HEK293 (cell line): ENCODE measurements around the gene DGCR8.

Source experiments
- CTCF ChIA-PET: fragments of 350-600 bp; formaldehyde crosslinking; extraction: SDS; loops from one replicate; lab custom pipeline; 2021; ENCODE audit warnings: antibody characterized with exemption; lab: Yijun Ruan, JAX
- POLR2A ChIA-PET: fragments of 300-600 bp; formaldehyde crosslinking; extraction: SDS; loops from one replicate; lab custom pipeline; 2020; ENCODE audit warnings: antibody characterized with exemption, inconsistent platforms; lab: Yijun Ruan, JAX
- H3K27ac ChIP-seq: fragments of 200-500 bp; sonication (Bioruptor generic); 2 replicates; pipeline ENCODE4 v1.5.1; 2014; ENCODE audit warnings: low read depth, low read length, control low read depth, inconsistent platforms; ENCODE audit errors: extremely low read depth
- H3K36me3 ChIP-seq, 2 experiments: fragments of 200-500 bp in 1 of 2; sonication (Bioruptor generic) in 1 of 2; 1 replicate in 1 of 2; 2 replicates in 1 of 2; pipeline ENCODE4 v1.5.1; 2014 to 2017; ENCODE audit warnings: inconsistent platforms in 2 of 2, low read length in 2 of 2; ENCODE audit not compliant: control insufficient read depth in 2 of 2, insufficient read depth in 1 of 2
- H3K4me1 ChIP-seq: fragments of 200-500 bp; sonication (Bioruptor generic); 2 replicates; pipeline ENCODE4 v1.5.1; 2014; ENCODE audit warnings: mild to moderate bottlenecking, low read length, inconsistent platforms; ENCODE audit not compliant: control insufficient read depth, insufficient read depth
- H3K4me3 ChIP-seq: 2 replicates; pipeline ENCODE4 v1.5.1; 2011; ENCODE audit warnings: low read depth, mild to moderate bottlenecking, control low read depth, low read length, moderate library complexity
- H3K9me3 ChIP-seq: fragments of 200-500 bp; sonication (Bioruptor generic); 2 replicates; pipeline ENCODE4 v1.5.1; 2014; ENCODE audit warnings: low read depth, low read length, inconsistent platforms; ENCODE audit not compliant: control insufficient read depth, insufficient read depth
- GLI4 ChIP-seq: fragments of 450-650 bp; formaldehyde crosslinking; IDR thresholded peaks from 2 replicates; pipeline ENCODE4 v1.5.1; 2016; ENCODE audit warnings: missing biosample characterization, missing genetic modification characterization
- KLF1 ChIP-seq: fragments of 450-650 bp; formaldehyde crosslinking; IDR thresholded peaks from 2 replicates; pipeline ENCODE4 v1.5.1; 2016; ENCODE audit warnings: missing biosample characterization, missing genetic modification characterization
- KLF8 ChIP-seq: fragments of 450-650 bp; formaldehyde crosslinking; IDR thresholded peaks from 2 replicates; pipeline ENCODE4 v1.5.1; 2016; ENCODE audit warnings: missing biosample characterization, missing genetic modification characterization
- PRDM4 ChIP-seq: fragments of 450-650 bp; formaldehyde crosslinking; IDR thresholded peaks from 2 replicates; pipeline ENCODE4 v1.5.1; 2017; ENCODE audit warnings: missing biosample characterization, missing genetic modification characterization
- ZFHX2 ChIP-seq: fragments of 450-650 bp; formaldehyde crosslinking; conservative IDR thresholded peaks from 2 replicates; pipeline ENCODE4 v1.5.1; 2016; ENCODE audit warnings: missing biosample characterization, missing genetic modification characterization
- ZNF146 ChIP-seq: fragments of 450-650 bp; formaldehyde crosslinking; IDR thresholded peaks from 2 replicates; pipeline ENCODE4 v1.5.1; 2016; ENCODE audit warnings: missing biosample characterization, missing genetic modification characterization
- ZNF16 ChIP-seq: fragments of 450-650 bp; formaldehyde crosslinking; IDR thresholded peaks from 2 replicates; pipeline ENCODE4 v1.5.1; 2016; ENCODE audit warnings: low read depth, missing biosample characterization, missing genetic modification characterization
- ZNF174 ChIP-seq: fragments of 450-650 bp; formaldehyde crosslinking; IDR thresholded peaks from 2 replicates; pipeline ENCODE4 v1.5.0; 2017; ENCODE audit warnings: missing biosample characterization, mild to moderate bottlenecking, missing genetic modification characterization
- ZNF214 ChIP-seq: fragments of 450-650 bp; formaldehyde crosslinking; IDR thresholded peaks from 2 replicates; pipeline ENCODE4 v1.5.1; 2017; ENCODE audit warnings: missing biosample characterization, mild to moderate bottlenecking, missing genetic modification characterization, borderline replicate concordance
- ZNF366 ChIP-seq: fragments of 450-650 bp; formaldehyde crosslinking; conservative IDR thresholded peaks from 2 replicates; pipeline ENCODE4 v1.5.1; 2016; ENCODE audit warnings: missing biosample characterization, missing genetic modification characterization
- ZNF394 ChIP-seq: fragments of 450-650 bp; formaldehyde crosslinking; IDR thresholded peaks from 2 replicates; pipeline ENCODE4 v1.5.1; 2016; ENCODE audit warnings: missing biosample characterization, missing genetic modification characterization, mild to moderate bottlenecking, moderate library complexity, borderline replicate concordance
- ZNF404 ChIP-seq: fragments of 450-650 bp; formaldehyde crosslinking; IDR thresholded peaks from 2 replicates; pipeline ENCODE4 v1.5.1; 2017; ENCODE audit warnings: missing biosample characterization, missing genetic modification characterization
- ZNF416 ChIP-seq: fragments of 450-650 bp; formaldehyde crosslinking; IDR thresholded peaks from 2 replicates; pipeline ENCODE4 v1.5.1; 2016; ENCODE audit warnings: missing biosample characterization, missing genetic modification characterization
- ZNF513 ChIP-seq: fragments of 450-650 bp; IDR thresholded peaks from 2 replicates; pipeline ENCODE4 v1.5.1; 2018; ENCODE audit warnings: missing biosample characterization, missing genetic modification characterization
- ZNF529 ChIP-seq: fragments of 450-650 bp; formaldehyde crosslinking; IDR thresholded peaks from 2 replicates; pipeline ENCODE4 v1.5.1; 2017; ENCODE audit warnings: missing genetic modification characterization, missing biosample characterization; ENCODE audit not compliant: insufficient replicate concordance
- ZNF692 ChIP-seq: fragments of 450-650 bp; formaldehyde crosslinking; IDR thresholded peaks from 2 replicates; pipeline ENCODE4 v1.5.1; 2016; ENCODE audit warnings: missing biosample characterization, missing genetic modification characterization

Gene DGCR8

GRCh38 chr22:20149257-20150250, 69.5 kb downstream of the DGCR8 start (continued):
- TF ChIP-seq ZNF416 (tag by site-specific recombination) (no peak), ZNF146 (no peak), GLI4 (tag by site-specific recombination) (no peak), ZNF214 (tag by site-specific recombination) (no peak), ZNF366 (tag by site-specific recombination) (no peak), ZNF529 (tag by site-specific recombination) (no peak), ZNF513 (tag by site-specific recombination) (no peak), ZNF692 (peak; percentile 30; the same call in 1 of the 2 replicates), PRDM4 (tag by site-specific recombination) (no peak), ZFHX2 (tag by site-specific recombination) (no peak), ZNF16 (tag by site-specific recombination) (no peak)

GRCh38 chr22:20150381-20151275, 70.6 kb downstream of the DGCR8 start, which contains the start of gene CCDC188:
TSS of gene CCDC188 (minus strand) at chr22:20151055. CDS start at chr22:20150986, 69 bp downstream.
- CTCF ChIA-PET: no interaction called here
- Histone ChIP-seq H3K4me1 (no peaks in the 10 kb centered on the region), H3K9me3 (no peaks in the 10 kb centered on the region), H3K4me3 (no peak within 1 kb of the TSS), H3K27ac (no peak within 1 kb of the TSS), H3K36me3 (peaks cover 0 to 1% of the 10 kb centered on the region in 2 experiments; a peak in 1 of 3 replicates)
- POLR2A ChIA-PET: interaction anchor here (0.7 kb wide), 1 partner anchor 169 kb away, joined by 3 read pairs; no protein-coding TSS in a partner anchor
- no peak for TF ChIP-seq ZNF404 (tag by site-specific recombination)
- TF ChIP-seq ZNF394 (tag by site-specific recombination): no peak
- TF ChIP-seq KLF8: peak; percentile 54; the same call in 1 of the 2 replicates
- TF ChIP-seq KLF1: peak; percentile 74
- 0 out of 2 replicates have a peak, but pooled peaks have one; percentile 35 for TF ChIP-seq ZNF692
- TF ChIP-seq ZNF174 (tag by site-specific recombination): no peak
